Measurements from ENCODE around the gene HAS3.
"Not testable (repeated sequence)": the region's sequence is repeated elsewhere in the genome, so short reads cannot be mapped to it uniquely, and the experiment has no call there.

HAS3 gene, protein sequence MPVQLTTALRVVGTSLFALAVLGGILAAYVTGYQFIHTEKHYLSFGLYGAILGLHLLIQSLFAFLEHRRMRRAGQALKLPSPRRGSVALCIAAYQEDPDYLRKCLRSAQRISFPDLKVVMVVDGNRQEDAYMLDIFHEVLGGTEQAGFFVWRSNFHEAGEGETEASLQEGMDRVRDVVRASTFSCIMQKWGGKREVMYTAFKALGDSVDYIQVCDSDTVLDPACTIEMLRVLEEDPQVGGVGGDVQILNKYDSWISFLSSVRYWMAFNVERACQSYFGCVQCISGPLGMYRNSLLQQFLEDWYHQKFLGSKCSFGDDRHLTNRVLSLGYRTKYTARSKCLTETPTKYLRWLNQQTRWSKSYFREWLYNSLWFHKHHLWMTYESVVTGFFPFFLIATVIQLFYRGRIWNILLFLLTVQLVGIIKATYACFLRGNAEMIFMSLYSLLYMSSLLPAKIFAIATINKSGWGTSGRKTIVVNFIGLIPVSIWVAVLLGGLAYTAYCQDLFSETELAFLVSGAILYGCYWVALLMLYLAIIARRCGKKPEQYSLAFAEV

DNA sequence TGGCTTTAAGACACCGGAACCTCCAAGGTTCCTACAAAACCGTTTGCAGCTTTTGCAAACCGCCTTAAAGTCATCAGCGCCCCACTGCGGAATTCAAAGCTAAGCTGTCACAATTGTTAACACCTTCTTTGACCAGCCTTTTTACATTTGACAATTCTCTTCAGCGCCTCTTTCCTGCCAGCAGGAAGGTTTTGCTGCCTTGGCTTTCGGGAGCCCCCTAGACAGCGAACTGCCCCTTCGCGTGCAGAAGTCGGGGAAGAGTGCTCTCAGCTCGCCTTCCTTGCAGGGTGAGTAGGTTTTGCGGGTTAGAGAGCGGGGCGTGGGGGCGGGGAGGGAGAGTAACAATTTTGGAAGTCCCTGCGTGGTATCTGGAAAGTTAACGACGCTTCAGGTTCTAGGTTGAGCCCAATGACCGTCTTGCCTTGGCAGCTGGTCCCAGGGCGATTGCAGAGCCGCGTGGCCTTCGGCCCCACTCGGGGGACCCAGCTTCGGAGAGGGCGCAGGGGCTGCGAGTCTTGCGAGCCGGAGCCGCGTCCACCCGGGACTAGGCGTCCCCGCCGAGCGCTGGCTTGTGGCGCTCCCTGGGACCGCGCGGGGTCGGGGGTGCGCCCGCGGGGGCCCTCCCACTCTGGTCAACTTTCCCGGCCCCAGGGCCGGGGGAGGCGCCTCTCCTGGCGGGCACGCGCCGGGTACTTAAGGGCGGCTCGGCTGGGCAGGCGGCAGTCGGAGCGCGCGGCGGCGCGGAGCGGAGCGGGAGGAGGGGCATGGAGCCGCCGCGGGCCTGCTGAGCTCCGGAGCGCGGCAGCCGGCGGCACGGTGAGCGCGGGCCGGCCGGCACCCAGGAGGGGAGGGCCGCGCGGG is at the start of gene HAS3:
Gene HAS3 (plus strand): TSS at position 153 of the 861 bp plus-strand sequence. CDS start 3,743 bp downstream, outside the sequence.
- DNase-seq, result peak; percentile 25

DNA sequence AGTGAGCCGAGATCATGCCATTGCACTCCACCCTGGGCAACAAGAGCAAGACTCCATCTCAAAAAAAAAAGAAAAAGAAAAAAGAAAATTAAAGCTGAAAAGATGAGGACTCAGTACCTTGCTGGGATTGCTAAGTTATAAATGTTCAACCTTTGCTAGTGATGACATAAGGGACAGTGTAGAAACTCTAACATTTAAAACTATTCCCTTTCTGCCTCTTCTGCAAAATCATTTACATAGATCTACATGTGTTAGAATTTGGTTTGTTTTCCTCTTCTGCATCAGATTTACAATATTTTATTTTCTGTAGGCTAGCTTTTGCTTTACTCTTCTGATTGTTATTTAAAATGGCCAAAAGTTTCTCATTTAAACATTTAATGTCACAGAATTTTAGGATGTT is 49.5 kb upstream of the HAS3 start:
- DNase-seq, result no peak

DNA sequence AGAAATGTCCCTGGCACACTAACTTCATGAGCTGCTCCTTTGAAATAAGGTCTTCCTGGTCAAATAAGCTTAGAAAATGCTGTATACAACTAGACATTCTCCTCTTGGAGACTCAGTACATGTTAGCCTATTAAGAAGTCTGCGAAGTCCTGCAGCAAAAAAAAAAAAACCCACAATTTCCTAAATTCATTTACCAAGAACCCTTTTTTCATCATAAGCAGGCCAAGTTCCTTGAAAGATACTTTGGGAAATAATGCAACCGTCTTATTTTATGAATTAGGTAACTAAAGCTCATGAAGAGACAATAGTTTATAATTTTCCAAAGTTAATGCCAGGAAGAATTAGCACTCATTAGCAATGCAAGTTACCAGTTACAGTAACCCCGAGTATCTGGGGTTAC is 49.0 kb upstream of the HAS3 start:
- no peak for DNase-seq

DNA sequence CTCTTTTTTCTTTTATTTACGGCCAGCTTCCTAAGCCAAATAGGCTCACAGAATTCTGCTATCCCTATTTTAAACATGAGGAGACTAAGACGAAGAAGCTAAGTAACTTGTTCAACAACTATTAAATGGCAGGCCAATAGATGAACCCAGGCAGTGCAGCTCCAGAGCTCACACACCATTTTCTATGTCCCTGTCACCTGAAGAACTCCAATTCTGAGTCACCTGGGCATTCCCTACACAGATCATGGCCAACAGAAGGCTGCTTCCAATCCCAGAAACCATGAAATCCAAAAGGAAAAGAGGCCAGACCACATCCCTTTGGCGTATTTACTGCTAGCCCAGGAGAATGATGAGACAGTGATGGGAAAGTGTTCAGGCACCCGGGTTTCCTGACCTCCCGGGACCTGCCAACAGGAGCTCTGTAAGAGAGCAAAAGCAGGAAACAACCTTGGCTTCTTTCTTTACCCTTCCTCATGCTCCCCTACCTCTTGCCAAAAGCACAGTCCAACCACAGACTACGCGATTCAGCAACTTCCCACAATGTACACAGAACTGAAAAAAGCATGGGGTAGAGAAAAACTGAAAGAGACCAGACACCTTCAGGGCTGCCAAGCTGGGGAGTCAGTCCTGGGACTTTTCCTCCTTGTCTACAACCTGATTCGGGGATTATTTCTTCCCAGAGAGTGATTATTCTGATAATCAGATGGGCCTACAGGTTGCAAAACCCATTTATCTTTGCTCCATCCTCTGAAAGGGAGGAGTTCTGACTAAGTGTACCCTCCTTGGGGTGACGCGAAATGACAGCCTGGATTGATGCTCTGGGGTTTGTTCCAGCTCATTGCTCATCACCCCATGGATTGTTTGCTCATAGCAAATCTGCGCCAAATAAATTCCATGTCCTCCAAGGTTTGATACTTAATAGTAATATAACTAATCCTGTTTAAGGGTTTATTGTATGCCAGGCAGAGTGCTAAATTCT is 47.8 kb upstream of the HAS3 start:
- no peak for DNase-seq

DNA sequence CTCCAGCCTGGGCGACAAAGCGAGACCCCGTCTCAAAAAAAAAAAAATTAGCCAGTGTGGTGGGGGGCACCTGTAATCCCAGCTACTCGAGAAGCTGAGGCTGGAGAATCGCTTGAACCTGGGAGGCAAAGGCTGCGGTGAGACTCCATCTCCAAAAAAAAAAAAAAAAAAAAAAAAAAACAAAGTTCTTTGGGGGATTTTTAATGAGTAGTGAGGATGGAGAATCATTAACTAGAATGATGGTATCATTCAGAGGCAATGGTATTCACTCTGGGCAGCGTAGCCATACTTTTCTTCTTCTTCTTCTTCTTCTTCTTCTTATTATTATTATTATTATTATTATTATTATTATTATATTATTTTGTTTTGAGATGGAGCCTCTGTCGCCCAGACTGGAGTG is 42.0 kb upstream of the HAS3 start:
- DNase-seq, result not testable (repeated sequence)

DNA sequence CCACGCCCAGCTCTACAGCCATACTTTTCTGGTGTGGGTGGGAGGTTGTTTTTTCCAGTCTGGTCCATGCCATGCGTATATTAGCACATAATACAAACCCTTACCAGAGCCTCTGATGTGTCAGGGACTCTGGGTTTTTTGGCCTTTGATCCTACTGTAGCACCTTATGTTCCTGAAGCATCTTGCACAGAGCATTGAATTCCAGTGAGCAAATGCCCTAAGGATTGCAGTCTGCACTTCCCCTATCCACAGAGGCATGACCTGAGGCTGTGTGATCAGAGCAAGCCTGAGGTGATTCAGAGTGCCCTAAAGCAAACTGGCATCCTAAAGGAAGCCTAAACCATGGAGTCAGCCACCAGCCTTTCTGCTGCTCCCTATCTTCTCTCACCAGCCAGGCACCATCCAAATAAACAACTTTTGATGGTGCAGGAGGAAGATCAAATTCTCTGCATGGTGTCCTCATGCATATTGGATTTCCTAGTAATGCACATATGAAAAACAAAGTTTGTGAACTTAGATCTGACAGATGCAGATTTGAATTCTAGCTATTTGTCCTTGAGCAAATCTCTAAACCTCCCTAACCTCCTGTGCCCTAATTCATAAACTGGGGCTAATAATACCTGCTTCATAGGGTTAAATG is 41.2 kb upstream of the HAS3 start:
- no peak for DNase-seq

DNA sequence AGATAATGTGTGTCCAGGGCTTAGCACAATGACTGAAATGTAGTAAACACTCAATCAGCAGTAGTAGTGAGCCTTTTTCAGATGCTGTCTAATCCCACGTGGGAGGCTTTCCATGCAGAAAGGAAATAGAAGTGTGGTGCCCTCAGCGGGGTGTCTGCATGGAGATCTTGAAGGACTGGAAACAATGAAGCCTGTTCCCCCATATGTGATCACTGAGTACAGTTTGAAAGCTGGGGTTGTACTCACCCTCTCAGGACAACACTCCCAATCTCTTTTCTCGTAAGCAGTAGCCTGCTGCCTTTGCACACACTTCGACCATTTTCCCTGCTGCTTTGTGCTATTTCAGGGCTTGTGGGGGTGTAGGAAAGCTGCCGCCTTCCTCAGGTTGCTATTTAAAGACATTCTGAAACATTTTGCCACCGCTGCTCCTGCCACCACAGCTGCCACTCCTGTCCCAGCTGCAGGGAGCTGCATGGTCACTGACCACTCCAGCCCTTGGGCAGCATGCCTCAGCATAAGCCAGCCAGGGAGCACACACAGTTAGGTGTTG is 40.6 kb upstream of the HAS3 start:
- DNase-seq, result no peak

DNA sequence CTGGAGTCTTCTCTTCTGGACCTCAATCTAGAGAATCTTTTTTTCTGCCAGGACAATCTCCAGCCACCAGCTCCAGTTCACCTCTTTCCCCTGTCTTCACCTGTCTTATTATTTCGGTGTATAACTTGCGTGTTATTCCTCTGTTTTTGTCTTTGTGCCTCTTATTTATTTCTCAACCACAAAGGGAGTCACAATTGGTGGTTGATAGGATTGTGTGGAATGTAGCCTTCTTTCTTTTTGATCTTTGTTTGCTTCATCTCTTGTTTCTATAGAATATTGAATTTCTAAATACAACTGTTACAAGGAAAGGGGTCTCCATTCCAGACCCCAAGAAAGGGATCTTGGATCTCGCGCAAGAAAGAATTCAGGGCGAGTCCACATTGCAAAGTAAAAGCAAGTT is 35.9 kb upstream of the HAS3 start:
- no peak for DNase-seq

DNA sequence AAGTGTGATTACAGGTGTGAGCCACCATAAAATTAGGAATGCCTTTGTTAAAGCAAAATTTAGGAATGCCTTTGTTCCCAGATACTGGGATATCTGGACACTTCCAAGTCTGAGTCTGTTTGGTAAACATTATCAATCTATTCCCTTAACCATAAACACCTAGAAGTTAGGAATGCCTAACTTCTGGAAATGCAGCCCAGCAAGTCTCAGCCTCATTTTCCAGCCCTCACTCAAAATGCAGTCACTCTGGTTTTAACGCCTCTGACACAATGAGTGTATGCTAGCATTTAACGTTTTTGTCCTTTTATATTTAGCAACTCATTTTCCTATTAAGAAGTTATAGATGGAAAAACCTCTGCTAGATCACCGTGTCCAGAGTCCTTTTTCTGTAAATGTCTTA is 34.4 kb upstream of the HAS3 start:
- DNase-seq, result no peak

DNA sequence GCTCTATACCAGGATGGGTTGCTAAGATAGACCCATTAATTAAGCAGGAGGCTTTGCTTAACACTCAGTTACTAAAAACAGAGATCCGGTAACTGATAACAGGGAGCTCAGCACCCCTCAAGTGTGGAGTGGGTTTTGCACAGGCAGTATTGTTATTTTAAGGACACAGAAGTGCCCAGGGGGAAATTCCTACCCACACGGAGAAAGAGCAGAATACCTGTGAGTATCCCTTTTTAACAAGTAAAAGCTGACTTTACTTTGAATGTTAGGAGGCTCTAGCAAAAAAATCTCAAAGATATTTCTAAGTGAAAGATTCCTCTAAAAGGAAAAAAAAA is 32.8 kb upstream of the HAS3 start:
- no peak for DNase-seq

DNA sequence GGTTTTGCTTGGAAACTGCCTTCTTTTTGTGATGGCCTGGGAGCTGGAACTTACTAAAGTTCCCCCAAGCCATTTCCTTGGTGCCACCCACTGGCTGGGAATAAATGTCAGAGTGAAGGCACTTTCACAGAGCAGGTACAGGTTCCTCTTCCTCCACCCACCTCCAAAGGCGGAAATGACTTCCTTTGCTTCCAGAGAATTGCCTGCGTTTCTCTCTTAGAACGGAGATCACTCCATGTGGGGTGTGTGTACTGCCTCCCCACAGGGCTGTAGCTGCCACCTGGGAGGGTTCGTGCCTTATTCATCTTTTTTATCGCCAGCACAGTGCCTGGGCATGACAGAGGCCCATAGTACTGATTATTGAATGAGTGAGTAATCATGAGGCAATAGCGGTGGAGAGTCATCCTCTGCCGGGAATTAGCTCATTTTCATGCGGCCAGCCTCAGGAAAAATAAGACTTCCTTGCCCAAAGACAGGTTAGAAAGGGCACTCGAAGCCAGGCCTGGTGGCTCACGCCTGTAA is 32.2 kb upstream of the HAS3 start:
- no peak for DNase-seq

DNA sequence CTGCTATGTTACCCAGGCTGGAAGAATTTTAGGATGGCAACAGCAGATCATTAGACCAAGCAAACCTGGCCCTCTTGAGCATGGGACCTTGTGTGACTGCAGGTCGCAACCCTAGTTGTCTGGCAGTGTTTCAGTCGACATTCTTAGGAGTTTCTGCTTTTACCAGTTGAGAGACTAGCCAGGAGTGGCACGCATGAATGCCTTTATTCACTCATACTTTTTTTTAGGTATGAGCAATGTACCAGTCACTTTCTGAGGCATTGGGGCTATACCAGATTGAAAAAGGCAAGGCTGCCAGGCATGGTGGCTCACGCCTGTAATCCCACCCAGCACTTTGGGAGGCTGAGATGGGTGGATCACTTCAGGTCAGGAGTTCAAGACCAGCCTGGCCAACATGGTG is 28.2 kb upstream of the HAS3 start:
- no peak for DNase-seq

DNA sequence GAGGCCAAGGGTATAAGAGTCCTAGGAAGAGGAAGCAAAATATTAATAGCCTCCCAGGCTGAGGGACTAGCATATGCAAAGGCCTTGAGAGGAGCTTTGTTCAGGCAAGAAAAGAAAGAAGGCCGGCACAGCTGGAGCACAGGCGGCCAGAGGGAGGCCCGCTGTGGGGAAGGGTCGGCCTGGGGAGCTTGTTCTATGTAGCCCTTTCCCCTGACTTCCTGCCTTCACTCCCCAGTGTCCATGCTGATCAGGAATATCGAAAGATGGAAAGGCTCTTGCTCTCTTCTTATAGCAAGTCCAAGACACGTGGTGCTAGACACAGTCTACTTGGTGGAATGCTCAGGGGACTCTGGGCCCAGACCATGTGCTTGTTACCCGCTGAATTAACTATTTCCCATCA is 27.4 kb upstream of the HAS3 start:
- DNase-seq, result no peak

DNA sequence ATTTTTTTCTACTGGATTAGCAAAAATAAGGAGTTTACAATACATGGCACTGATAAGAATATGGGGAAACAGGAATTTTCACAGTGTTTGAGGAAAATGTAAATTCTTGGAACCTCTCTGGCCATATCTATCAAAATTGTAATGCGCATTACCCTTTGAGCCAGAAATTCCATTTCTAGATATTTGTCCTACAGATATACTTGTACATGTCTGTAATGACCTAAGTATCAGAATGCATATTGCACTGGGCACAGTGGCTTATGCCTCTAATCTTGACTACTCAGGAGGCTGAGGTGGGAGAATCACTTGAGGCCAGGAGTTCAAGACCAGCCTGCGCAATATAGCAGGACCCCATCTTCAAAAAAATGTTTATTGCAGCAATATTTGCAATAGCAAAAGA is 25.8 kb upstream of the HAS3 start:
- DNase-seq, result no peak

DNA sequence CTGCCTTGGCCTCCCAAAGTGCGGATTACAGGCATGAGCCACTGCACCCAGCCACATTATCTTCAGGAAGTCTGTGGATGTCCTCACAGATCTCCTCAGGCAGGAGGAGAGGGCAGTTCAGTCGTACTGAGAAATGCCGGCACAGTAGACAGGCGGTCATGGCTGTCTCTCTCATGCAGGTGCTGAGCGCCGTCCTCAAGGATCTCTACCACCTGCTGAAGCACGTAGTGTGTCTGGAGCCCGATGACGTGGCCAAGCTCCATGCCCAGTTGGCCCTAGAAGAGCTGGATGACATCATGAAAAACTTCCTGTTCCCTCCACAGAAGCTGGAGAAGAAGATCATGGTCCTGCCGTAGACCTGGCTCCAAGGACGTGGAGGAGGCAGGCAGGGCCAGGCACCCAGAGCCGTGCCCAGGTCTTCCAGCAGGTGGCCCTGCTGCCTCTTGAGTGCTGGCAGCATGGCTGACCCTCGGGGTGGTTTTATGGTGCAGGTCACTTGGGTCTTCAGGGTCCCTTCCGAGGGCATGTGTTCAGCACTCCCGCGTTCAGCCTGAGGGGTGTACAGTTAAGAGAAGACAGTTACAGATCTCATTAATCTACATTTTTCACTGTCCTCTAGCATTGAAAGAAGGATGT is 22.0 kb upstream of the HAS3 start:
- no peak for DNase-seq

DNA sequence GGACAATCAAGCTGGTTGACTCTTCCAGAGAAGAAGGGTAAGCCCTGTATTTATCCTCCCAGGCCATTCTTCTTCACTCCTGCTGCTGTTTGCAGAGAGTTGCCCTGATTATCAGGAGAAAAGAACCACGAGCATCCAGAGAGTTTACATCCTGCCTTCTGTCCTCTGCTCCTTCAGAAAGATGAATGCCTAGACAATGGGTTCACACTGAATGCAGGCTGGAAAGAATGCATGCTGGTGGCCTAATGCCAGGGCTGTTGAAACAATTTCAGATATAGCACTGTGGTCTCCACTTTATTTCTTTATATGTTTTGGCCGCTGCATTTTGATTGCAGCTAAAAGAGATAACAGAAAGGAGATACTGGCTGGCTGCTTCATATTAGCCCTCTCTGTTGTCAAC is 21.2 kb upstream of the HAS3 start:
- DNase-seq, result no peak

DNA sequence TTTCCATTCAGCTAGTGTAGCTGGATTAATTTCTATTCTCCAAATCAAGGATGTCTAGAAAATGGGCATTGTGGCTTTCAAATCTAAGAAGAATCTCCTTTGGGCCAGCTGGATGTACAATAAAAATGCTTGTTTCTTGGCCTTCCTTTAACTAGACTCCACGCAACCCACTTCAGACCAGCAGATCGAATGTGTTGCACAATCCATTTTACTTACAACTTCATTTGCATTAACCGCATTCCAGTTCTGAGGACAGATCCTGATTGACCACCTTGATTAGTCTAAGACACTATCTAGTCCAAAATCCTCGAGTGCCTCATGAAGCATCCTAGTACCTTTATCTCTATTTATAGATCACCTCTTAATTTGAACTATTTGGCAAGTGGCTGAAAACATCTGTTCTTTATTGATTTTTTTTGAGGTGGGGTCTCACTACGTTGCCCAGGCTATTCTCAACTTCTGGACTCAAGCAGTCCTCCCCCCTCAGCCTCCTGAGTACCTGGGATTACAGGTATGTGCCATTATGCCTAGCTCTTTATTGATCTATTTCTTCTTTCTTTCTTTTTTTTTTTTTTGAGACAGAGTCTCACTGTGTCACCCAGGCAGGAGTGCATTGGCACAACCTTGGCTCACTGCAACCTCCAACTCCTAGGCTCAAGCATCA is 20.3 kb upstream of the HAS3 start:
- no peak for DNase-seq

DNA sequence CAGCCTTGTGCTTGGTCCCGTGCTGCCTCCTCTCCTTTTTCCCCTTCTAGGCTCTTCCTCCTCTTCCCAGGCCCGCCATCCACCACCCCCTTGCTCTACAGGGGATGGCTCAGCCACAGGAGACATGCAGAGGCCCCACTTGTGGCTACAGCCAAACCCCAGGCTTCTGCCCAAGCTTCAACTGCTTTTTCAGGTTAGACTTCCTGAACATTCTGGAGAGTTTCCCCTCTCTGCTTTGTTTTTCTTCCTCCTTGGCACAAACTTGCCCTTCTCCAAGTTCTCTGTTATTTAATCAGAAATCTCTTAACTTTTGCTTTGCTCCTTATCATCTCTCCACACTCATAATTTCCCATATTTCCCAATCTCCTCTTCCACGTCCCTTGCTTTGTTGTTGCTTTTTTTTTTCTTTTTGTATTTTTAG is 18.3 kb upstream of the HAS3 start:
- no peak for DNase-seq

DNA sequence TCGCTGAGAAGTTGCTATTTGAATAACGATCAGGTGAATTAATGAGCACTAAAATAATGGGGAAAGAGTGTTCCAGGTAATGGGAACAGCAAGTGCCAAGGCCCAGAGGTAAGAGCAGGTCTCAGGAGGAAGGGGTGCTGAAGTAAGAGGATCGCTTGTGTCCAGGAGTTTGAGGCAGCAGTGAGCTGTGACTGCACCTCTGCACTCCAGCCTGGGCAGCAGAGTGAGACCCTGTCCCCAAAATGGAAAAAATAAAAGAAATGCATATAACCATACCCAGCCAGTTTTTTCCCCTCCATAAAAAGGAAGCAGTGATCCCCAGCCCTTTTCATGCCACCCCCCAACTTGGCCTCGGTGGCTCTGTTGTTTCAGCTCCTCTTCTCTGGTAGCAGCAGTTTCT is 16.8 kb upstream of the HAS3 start:
- DNase-seq, result no peak

DNA sequence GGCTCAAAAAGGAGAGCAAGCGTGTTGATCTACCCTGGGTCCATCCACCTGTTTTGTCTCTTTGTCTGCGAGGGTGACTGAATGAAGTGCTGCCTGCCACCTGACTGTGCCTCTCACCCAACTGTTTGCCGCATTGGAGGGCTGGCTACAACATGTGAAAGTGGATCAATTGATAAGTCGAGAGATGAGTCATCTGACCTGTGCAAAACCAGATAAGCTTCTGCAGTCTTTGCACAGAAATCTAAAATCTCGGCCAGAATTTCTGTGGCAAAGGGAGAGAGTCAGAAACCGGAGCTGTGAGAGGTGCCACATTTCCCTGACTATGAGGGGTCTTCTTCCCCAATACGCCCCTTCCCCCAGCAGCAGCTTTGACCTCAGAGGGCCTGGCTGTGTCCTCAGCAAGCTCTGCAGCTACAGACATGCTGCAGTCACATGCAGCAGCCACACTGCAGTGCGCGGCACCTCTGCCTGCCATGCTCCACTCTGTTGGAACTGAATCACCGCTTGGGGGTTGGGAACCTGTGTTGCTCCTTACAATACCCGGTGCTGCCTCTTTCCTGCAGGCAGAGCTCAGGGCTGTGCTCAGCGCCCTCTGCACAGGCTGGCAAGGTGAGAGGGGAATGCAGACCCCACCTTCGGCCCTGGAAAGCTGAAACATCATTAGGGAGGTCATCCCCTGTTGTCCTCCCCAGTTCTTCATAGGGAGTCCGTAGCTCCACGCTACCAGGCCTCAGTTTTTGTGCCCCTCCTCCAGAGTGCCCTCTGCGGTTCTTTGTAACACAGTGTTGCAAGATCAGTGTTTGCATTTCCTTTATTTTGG is 16.2 kb upstream of the HAS3 start:
- peak; percentile 29 for DNase-seq
